ENCODE data around the gene MOB2. TPM values are rescaled to one million over a fixed set of nuclear protein-coding genes. Genes with fewer than 3 reads are reported as not detected.

Gene MOB2
- total RNA-seq, 1 donor from 2014 or later: 31.3 TPM

GRCh38 chr11:1449490-1450243 lies 36.9 kb downstream of the MOB2 start:
- Mint-ChIP-seq H3K27ac (no peak overlapping the region), H3K4me1 (peaks cover 2% of the 10 kb centered on the region)

DNA sequence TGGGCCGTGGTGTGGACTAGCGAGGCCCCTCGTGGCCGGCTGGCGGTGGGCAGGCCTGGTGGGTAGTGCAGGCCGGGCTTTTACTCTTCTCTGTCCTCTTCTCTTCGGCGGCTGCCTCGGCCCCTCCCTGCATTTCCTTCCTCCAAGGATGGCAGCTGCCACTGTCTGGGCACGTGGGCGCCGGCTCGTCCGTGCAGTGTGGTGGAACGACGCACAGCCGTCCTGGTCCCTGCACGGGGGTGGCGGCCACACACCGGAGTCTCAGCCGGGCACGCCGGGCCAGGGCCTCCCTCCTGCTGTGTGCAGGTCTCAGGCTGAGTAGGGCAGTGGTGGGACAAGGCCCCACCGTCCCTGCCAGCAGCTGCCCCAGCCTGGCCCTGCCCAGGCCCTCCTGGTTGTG lies 37.7 kb downstream of the MOB2 start:
- H3K4me1 Mint-ChIP-seq: peaks cover 2% of the 10 kb centered on the region
- no peaks in the 10 kb centered on the region for H3K9me3 Mint-ChIP-seq
- H3K4me3 Mint-ChIP-seq: no peak overlapping the region
- TF ChIP-seq, protein P1, sequence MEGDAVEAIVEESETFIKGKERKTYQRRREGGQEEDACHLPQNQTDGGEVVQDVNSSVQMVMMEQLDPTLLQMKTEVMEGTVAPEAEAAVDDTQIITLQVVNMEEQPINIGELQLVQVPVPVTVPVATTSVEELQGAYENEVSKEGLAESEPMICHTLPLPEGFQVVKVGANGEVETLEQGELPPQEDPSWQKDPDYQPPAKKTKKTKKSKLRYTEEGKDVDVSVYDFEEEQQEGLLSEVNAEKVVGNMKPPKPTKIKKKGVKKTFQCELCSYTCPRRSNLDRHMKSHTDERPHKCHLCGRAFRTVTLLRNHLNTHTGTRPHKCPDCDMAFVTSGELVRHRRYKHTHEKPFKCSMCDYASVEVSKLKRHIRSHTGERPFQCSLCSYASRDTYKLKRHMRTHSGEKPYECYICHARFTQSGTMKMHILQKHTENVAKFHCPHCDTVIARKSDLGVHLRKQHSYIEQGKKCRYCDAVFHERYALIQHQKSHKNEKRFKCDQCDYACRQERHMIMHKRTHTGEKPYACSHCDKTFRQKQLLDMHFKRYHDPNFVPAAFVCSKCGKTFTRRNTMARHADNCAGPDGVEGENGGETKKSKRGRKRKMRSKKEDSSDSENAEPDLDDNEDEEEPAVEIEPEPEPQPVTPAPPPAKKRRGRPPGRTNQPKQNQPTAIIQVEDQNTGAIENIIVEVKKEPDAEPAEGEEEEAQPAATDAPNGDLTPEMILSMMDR (IDR thresholded peaks at IDR 0.05; ENCODE audit: unreplicated experiment): no peak
- H3K27me3 Mint-ChIP-seq (ENCODE audit: low read depth): no peaks in the 10 kb centered on the region
- DNase-seq (ENCODE audit: low spot score in 2 of 2, unreplicated experiment in 2 of 2): no peak
- no peaks in the 10 kb centered on the region for H3K36me3 Mint-ChIP-seq
- no peak overlapping the region for H3K27ac Mint-ChIP-seq

More at GRCh38 chr11:1449490-1450243, 36.9 kb downstream of the MOB2 start:
- Mint-ChIP-seq H3K36me3 (no peaks in the 10 kb centered on the region), H3K9me3 (no peaks in the 10 kb centered on the region), H3K27me3 (ENCODE audit: low read depth) (no peaks in the 10 kb centered on the region), H3K4me3 (no peak overlapping the region)
- TF ChIP-seq, protein P1 (IDR thresholded peaks at IDR 0.05; ENCODE audit: unreplicated experiment): no peak
- no peak for DNase-seq (ENCODE audit: low spot score in 2 of 2, unreplicated experiment in 2 of 2)

- DNase-seq (ENCODE audit: low spot score in 2 of 2, unreplicated experiment in 2 of 2): no peak
- Mint-ChIP-seq H3K36me3 (no peaks in the 10 kb centered on the region), H3K9me3 (no peaks in the 10 kb centered on the region), H3K4me1 (peaks cover 2% of the 10 kb centered on the region), H3K27ac (no peak overlapping the region), H3K4me3 (no peak overlapping the region), H3K27me3 (ENCODE audit: low read depth) (no peaks in the 10 kb centered on the region)
- TF ChIP-seq, protein P1 (IDR thresholded peaks at IDR 0.05; ENCODE audit: unreplicated experiment): no peak
These were observed 38.4 kb downstream of the MOB2 start for GRCh38 chr11:1447845-1448825.

GRCh38 chr11:1446623-1447022 lies 40.0 kb downstream of the MOB2 start:
- Mint-ChIP-seq H3K9me3 (no peaks in the 10 kb centered on the region), H3K27me3 (ENCODE audit: low read depth) (no peaks in the 10 kb centered on the region), H3K36me3 (no peaks in the 10 kb centered on the region), H3K27ac (no peak overlapping the region), H3K4me1 (peaks cover 2% of the 10 kb centered on the region), H3K4me3 (no peak overlapping the region)
- TF ChIP-seq, protein P1 (IDR thresholded peaks at IDR 0.05; ENCODE audit: unreplicated experiment): no peak
- no peak for DNase-seq (ENCODE audit: low spot score in 2 of 2, unreplicated experiment in 2 of 2)

DNA sequence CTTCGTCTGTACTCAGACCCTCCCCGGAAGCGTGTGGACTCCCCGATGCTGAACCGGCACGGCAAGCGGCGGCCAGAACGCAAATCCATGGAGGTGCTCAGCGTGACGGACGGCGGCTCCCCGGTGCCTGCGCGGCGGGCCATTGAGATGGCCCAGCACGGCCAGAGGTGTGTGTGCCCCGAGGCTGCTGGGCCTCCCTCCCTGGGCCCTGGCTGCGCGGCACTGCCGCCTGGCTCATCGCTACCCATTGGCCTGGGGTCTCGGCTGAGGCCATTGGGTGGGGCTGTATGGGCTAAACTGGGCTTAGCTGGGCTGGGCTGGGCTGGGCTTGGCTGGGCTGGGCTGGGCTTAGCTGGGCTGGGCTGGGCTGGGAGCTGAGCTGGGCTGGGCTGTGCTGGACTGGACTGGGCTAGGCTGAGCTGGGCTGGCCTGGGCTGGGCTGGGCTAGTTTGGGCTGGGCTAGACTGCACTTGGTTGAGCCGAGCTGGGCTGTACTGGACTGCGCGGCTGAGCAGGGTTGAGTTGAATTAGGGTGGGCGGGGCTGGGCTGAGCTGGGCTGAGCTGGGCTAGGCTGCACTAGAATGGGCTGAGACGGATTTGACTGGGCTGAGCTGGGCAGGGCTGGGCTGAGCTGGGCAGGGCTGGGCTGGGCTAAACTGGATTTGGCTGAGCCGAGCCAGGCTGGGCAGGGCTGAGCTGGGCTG lies 40.7 kb downstream of the MOB2 start:
- peaks cover 2% of the 10 kb centered on the region for H3K4me1 Mint-ChIP-seq
- no peak overlapping the region for H3K27ac Mint-ChIP-seq
- DNase-seq (ENCODE audit: low spot score in 2 of 2, unreplicated experiment in 2 of 2): no peak
- H3K4me3 Mint-ChIP-seq: no peak overlapping the region
- no peaks in the 10 kb centered on the region for H3K27me3 Mint-ChIP-seq (ENCODE audit: low read depth)
- no peaks in the 10 kb centered on the region for H3K9me3 Mint-ChIP-seq
- TF ChIP-seq, protein P1 (IDR thresholded peaks at IDR 0.05; ENCODE audit: unreplicated experiment): no peak
- H3K36me3 Mint-ChIP-seq: no peaks in the 10 kb centered on the region

Measured in mesothelial cell of epicardium (in vitro differentiated cells).